NB4 (cell line): ENCODE results near the gene CRAMP1.

ENCODE experiments used
- CTCF ChIP-seq: IDR thresholded peaks from one replicate; pipeline ENCODE4 v1.5.1; 2012; ENCODE audit warnings: low read depth, low read length
- POLR2A ChIP-seq: IDR thresholded peaks from 2 replicates; pipeline ENCODE4 v1.6.1; 2011; ENCODE audit warnings: mild to moderate bottlenecking; ENCODE audit not compliant: insufficient read length; ENCODE audit errors: extremely low read depth
- TF ChIP-seq, protein P1 (sequence below): IDR thresholded peaks from 2 replicates; pipeline ENCODE4 v1.6.1; 2011; ENCODE audit warnings: low read depth, low read length

- TF ChIP-seq POLR2A (no peak), CTCF (no peak)
- TF ChIP-seq, protein P1, sequence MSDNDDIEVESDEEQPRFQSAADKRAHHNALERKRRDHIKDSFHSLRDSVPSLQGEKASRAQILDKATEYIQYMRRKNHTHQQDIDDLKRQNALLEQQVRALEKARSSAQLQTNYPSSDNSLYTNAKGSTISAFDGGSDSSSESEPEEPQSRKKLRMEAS: no peak
Observed at GRCh38 chr16:1626776-1627175, 14.6 kb downstream of the CRAMP1 start.
